CD4-positive, alpha-beta T cell treated with Interleukin-21 for 1 hour (primary cell): ENCODE data around the gene TAOK1.
"Not testable (repeated sequence)": the region's sequence is repeated elsewhere in the genome, so short reads cannot be mapped to it uniquely, and the experiment has no call there.

Experiments used
- DNase-seq: peaks from one replicate; pipeline ENCODE4 v3.0.0-alpha.2; 2020

Gene TAOK1

DNA sequence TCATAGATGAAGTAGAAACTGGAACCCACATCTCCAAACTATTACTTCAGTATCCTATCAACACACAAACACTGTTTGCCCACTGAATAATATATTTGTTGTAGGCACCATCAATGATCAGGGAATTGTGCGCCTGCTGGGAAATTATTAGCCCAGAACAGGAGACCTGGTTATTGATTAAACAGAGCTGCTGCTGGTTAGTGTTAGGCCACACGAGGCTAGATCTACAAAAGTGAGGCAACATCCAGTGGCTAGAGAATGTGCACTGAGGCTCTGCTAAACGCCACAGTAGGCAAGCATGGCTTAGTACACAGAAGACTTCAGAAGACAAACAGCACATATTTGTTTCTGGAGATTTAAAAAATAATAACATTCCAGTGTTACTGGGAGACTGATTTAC is 165.7 kb downstream of the TAOK1 start:
- DNase-seq, result no peak

DNA sequence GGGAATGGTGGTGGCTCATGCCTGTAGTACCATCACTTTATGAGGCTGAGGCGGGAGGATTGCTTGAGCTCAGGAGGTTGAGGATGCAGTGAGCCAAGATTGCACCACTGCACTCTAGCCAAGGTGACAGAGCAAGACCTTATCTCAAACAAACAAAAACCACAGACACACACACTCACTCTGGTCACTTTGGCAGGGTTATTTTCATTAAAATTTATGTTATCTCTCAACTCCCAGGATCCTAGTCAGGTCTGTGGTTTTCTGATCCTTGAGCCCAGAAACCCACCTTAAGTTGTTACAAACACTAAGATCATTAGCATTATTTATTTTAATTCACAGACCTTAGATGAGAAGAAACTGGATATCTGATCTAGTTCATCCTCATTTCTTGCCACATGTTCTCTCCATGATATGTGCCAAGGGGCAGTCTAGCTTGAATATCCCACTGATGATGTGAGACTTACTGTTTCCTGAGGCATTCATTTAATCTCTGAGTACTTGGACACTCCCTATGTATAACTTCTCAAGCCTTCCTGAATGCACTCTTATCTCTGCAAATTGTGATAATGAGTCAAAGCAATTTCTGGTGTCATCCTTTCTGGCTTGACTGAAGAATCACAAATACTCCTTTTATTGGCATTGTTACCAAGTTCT is 167.0 kb downstream of the TAOK1 start:
- DNase-seq, result no peak

DNA sequence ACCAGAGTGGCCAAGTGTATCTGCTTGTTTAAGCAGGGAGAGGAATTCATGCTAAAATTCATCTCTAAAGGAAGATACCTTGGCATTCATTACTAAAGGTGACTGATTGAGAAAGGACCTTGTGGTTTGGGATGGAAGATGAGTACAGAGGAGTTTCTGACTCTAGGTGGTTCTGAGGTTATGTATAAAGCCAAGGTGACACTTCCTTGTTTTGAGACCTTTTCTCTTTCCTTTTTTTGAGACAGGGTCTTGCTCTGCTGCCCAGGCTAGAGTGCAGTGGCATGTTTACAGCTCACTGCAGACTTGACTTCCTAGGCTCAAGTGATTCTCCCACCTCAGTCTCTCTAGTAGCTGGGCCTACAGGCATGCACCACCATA is 167.6 kb downstream of the TAOK1 start:
- DNase-seq, result no peak

DNA sequence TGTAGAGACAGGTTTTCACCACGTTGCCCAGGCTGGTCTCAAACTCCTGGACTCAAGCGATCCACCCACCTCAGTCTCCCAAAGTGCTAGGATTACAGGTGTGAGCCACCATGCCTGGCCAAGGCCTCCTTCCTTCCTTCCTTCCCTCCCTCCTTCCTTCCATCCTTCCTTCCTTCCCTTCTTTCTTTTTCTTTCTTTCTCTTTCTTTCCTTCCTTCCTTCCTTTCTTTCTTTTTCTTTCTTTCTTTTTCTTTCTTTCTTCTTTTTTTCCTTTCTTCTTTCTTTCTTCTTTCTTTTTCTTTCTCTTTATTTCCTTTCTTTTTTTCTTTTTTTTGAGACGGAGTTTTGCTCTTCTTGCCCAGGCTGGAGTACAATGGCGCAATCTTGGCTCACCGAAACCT is 168.0 kb downstream of the TAOK1 start:
- DNase-seq, result not testable (repeated sequence)

DNA sequence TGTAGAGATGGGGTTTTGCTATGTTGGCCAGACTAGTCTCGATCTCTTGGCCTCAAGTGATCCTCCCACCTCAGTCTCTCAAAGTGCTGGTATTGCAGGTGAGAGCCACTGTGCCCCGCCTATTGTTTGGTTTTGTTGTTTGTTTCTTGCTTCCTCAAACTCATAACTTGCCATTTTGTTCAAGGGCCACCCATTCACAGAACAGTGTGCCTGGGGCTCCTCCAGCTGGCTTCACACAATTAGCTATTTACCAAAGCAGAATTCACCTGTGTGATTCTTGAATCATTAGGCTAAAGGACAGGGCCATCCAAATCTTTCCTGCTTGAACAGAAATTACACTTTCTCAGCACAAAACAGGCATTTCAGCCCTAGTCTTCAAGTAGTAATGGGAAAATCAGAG is 169.5 kb downstream of the TAOK1 start:
- DNase-seq, result no peak

DNA sequence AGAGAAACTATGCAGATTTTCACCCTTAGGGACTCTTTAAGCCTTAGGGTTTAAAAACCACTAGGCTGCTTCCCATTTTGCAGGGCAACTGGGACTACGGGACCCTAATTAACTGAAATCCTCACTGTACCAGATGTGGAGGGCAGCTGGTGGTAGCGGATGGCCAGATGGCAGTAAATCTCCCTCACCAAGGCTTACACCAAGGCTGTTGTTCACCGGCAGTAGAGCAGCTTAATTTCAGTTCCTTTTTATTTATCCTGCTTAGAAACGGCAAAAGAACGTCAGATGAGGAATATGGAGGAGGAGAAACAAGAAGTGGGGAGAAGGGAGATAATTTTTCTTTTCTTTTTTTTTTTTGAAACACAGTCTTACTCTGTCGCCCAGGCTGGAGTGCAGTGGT is 170.2 kb downstream of the TAOK1 start:
- no peak for DNase-seq

DNA sequence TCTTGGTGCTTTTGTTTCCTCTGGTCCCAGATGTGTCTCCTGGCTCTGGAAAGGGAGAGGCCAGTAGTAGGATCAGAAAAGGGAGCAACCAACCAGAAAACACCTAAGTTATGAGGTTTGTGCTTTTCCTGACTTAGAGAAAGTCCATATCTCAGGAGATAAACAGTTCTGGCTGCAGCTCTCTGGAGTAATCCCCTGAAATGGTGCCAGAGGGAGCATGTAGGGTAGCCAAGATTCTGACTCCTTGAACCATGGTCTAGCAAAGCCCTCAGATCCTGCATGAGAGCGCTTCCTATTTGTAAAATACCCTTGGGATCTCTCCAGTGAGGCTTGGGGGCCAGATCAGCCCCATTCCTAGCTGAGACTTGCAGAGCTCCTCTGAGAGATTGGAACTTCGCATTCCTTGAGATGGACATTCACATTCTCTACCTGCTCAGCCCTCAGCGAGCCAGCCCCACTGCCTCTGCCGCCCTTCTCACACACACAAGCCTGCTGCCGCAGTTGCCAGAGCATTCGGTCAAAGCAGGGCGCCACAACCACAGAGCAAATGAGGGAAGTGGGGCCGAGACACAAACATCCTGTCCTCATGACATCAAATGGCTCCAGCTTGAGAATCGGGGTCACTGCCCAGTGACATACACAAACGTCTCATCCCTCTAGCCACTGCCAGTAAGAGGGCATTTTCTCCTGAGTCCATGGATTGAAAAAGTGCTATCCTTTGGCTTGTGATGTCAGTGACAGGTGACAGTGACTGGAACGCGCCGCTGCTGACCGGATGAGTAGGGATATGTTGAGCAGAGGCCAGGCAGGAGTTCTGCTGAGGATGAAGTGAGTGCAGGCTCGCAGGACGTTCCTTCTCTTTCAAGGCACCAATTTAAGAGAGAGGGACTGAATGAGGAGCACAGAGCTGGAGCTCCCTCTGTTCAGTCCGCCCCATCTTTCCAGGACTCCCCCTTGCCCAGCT is 171.7 kb downstream of the TAOK1 start:
- DNase-seq, result peak; percentile 24

DNA sequence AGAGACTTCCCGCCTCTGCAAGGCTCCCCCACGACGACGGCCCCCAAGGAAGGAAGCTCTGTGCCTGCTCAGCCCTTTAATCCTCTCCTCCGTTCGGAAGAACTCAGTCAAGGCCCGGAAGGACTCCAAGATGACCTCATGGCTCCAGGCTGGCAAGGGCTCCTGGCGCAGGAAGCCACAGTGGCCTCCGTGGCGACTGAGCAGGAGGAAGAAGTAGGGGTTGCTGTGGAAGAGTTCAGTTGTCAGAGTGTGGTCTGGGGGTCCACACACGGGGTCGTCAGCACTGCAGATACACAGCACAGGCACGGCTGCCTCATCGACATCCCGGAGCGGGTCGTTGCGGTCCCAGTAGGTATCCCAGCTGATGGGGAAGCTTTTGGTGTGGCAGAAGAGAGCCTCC is 172.5 kb downstream of the TAOK1 start:
- no peak for DNase-seq

DNA sequence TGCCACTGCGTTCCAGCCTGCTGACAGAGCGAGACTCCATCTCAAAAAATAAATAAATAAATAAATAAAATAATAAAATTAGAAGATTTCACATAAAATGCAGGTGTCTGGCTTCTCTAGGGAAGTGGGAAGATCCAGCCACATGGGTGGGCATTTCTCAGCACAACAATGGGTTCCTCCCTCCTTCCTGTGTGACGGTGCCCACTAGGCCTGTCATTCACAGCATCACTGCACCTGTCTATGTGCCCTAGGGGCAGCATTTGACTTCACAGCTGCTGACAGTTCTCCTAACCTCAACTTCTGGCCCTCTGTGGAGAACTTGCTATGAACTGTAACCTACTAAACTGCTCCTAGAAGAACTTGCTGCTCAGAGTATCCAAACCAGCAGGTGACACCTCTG is 173.7 kb downstream of the TAOK1 start:
- no peak for DNase-seq

DNA sequence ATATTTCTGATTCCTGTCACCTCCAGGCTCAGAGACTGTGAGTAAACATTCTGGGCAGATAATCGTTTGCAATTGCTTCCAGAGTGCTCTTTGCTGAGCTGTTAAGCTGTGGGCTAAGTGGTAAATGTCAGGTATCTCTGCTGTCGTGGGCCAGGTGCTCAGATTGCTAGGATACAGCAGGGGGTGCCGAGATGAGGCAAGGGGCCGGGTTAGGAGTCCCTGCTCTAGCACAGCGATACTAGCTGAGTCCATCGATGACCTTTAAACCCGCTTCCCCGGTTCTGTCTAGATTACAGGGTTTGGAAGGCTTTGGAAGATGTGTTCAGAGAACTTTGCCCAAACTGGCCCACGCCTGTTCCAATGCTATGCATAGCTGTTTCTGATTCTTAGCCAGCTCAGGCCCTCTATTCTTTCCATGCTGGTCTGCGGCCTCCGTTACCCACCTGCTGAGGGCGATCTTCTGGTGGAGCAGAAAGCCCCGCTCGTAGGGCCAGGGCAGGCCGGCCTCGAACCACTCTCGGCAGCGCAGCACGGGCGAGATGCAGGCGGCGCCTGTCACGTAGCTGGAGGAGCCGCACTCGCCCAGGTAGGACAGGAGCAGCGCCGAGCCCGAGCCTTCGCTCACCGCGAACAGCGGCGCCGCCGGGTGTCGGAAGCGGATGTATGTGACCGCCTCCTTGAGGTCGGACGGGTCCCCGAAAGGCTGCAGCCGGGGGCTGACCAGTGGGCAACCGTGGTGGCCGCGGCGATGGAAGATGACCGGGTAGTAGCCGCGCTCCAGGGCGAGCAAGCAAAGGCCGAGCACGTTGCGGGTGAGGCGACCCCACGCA is 175.7 kb downstream of the TAOK1 start:
- DNase-seq, result peak; percentile 63

DNA sequence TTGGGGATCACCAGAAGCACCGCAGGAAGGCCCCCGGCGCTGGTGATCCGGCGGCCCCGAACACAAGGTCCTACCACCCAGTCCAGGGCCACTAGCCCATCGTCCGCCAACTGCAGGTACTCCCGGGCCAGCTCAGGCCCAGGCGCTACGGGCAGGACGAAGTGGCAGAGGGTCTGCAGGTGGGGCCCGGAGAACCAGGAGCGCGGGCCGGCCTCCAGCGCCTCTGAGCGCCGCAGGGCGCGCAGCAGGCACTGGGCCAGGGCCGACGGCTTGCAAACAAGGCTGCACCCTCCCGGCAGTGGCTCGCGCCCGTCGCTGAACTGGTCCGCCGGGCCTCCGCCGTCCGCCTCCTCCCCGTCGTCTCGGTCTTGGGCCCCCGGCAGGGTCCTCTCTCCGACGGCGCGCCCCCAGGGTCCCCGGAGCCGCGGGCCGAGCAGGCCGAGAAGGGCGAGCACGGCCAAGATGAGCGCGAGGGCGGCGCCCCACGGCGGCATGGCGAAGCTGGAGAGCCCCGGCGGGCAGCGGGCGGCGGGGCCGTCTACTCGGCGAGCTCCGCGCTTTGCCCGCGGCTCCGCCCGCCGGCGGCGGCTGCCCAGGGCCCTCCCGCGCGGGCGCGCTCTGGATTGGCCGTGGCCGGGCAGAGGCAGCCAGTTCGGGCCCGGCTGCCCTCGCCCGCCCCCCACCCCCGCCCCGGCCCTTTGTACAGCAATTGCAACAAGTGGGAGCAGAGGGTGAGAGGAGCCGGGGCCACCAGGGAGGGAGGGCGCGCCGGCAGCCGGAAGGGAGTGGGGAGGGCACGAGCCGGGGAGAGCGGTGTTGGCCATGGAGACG is 176.5 kb downstream of the TAOK1 start, which contains the start of gene ABHD15:
Gene ABHD15, minus strand, starts transcription at position 565 of the 831 bp plus-strand sequence. Its CDS starts 71 bp downstream, at position 494.
- DNase-seq, result peak; percentile 59

DNA sequence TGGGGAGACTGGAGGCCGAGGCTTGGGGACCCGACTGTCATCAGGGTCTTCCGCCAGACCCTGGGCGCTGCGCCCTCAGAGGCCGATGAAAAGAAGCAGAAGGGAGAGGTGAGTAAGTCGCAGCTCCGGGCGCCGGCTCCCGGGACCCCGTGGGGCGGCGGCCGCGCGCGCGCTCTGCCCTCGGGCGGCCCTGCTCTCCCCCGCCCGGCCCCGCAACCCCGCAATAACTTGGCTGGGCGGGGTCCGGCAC is 177.1 kb downstream of the TAOK1 start:
- no peak for DNase-seq

DNA sequence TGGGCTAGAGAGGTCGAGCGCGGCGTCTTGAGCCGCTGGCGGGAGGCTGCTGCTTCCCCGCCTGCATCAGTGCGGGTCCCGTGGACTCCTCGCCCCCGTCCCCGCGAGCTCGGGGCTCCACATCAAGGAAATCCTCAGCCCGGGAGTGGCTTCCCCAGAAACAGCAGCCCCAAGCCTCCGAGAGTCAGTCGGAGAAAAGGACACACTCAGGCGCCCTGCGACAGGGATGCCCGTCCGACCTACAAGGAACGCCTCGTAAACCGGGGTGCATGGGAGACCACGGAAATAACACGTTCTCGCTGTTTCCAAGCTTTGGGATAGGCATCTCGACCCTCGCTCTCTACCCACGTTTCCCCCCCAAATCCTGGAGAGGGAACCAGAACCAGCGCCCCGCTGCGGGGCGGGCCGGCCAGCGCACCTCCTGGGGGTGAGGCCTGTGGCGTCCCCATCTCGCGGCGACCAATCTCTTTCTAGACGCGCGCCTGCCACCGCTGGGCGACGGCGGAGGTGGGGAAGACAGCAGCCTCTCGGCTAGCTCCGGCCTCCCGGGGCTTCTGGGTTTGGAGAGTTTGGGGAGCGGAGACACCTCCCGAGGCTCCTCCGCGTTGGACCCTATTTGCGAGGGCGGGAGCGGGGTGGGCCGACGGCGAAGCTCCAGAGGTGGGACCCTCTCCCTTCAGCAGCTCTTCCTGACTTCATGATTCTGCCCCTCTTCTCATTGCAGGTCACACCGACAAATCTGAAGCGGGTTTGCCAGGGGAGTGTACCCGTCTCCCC is 177.6 kb downstream of the TAOK1 start:
- peak; percentile 81 for DNase-seq

DNA sequence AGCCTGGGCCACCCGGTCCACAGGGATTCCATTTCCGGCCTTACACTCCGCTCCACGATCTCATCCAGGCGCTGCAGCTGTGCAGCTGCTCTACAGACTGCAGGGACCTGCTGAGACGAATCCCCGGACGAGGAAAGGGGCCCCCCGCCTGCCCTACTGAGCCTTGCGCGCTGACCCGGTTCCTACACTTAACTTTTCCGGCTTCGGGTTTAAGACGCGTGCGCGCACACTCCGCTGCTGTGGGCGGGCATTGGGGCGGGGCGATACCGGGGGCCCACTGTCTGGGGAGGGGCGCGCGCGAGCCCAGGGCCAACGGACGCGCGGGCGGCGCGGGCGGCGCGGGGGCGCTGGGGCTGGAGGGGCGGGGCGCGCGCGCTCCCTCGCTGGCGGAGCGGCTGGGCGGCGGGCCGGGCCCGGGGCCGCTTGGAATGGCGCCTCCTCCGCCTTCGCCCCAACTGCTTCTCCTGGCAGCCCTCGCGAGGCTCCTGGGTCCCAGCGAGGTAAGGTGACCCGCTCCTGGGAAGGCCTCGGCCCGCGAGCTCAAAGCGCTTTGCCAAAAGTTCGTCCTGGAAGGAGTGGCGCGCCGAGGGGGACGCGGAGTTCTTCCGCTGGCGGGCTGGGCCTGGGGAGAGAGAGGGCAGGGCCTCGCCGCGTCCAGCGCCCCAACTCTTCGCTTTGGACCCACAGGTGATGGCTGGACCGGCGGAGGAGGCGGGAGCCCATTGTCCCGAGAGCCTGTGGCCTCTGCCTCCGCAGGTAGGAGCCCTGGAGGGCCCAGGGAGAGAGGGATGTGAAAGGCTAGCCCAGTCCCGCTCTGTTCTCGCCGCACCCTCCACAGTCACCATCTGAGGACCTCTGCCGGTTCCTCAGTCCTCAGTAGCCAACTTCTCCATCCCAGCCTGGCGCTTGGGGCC is 178.4 kb downstream of the TAOK1 start, which contains the start of gene TP53I13:
Gene TP53I13, plus strand, starts transcription at position 371 of the 914 bp plus-strand sequence. Its CDS starts 58 bp downstream, at position 429.
- peak; percentile 93 for DNase-seq

DNA sequence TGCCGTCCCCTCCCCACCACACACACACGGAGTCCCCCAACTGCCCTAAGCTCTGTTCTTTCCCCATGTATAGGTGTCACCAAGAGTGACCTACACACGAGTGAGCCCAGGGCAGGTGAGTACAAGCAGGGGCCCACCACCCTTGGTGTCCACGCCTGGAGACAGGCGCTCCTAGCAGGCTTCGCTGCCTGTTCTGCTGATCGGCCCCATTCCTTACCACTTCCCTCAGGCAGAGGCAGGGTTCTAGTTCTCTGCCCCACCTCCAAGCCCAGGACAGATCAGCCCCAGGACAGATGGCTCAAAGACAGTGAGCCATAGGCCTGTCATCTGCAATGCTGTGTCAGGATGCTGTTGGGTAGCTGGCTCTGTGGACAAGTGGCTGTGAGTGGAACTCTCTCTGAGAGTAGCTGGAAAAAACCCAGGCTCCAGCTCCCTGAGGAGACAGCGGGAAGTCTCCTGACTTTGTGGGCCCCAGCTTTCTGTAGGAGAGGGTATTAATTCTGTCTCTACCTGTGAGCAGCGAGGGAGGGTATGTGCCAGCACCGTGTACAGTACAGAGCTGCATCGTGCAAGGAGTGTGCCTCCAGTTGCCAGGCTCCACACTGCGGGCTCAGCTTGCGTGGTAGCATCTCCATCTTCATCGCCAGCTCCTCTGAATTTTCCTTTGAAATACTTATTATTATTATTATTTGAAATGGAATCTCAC is 179.2 kb downstream of the TAOK1 start:
- DNase-seq, result no peak

DNA sequence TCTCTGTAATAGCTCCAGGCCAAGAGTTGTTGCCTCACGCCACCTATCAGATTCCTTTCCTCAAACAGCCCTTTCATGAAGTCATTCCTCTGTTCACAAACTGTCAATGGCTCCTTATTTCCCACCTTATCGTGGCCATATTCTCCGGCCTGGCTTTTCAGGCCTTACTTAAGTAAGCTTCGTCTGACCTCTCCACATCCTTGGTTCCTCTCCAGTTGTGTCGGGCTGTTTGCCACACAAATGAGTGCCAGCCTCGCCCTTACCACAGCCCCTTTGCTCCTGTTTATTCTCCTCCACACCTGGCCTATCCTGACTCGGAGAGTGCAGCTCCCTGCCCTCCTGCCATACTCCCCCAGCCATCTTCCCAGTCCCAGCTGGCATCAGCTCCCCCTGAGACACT is 180.4 kb downstream of the TAOK1 start:
- no peak for DNase-seq

DNA sequence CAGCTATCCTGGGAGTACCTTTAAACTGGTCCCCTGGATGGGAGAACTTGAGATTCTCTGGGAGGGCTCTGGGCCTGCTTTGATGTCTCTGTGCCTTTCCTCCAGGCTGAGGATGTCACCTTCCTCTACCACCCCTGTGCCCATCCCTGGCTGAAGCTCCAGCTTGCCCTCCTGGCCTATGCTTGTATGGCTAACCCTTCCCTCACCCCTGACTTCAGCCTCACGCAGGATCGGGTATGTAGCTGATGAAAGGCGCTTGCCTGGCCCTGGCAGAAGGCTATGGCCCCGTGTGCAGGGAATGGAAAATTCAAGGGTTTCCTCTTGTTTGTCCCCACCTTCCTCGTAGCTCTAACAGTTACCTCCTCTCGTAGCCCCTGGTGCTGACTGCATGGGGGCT is 181.3 kb downstream of the TAOK1 start:
- DNase-seq, result no peak

DNA sequence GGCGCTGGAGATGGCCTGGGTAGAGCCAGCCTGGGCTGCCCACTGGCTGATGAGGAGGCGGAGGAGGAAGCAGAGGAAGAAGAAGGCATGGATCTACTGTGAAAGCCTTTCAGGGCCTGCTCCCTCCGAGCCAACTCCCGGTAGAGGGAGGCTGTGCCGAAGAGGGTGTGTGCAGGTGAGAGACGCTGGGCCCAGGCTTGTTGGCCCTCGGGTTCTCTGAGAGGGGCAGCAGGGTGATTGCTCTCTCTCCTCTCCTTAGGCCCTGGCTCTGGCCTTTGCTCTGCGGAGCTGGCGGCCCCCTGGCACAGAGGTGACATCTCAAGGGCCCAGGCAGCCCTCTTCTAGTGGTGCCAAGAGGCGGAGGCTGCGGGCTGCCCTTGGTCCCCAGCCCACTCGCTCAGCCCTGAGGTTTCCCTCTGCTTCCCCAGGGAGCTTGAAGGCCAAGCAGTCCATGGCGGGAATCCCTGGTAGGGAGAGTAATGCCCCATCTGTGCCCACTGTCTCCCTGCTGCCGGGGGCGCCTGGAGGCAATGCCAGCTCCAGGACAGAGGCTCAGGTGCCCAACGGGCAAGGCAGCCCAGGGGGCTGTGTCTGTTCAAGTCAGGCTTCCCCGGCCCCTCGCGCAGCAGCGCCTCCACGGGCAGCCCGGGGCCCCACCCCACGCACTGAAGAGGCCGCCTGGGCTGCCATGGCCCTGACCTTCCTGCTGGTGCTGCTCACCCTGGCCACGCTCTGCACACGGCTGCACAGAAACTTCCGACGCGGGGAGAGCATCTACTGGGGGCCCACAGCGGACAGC is 181.9 kb downstream of the TAOK1 start:
- no peak for DNase-seq
